ENCODE results near the gene CCDC142.
A peak's percentile ranks its signal among the peaks of the same experiment; 100 is the strongest.

DNA sequence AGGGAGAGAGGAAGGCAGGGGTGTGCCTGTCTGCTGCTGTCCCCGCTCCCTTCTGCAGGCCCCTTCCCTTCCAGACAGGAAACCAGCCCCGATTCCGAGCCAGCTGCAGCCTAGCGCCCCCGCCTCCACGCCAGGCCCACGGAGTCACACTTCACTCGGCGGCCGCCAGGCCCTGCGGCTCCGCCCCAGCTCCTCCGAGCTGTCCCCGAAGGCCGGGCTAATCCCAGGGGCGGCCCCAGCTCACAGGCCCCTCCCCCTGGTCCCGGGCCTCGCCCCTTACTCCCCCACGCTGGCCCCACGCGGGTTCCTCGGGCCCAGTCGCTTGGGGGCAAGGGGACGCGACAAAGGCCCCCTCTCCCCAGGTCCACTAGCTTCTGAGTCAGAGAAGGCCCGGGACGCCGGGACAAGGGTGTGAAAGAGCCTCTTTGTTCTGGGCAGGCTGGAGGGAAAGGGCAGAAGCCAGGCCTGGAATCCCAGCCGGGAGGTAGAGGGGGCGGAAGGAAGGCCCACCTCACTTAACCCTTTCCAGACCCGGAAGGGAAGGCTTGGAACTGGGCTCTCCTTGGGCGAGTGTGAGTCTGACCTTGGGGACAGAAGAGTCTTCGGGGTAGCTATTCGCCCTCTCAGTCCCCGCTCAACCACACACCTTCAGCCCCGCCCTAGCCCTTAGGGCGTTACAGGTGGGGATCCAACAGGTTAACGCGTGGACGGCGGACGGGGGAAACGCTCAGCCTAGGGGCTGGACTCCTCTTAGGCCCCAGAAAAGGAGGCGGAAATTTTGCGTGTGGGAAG lies 42.2 kb downstream of the CCDC142 start:
- TF ChIP-seq, protein P1, sequence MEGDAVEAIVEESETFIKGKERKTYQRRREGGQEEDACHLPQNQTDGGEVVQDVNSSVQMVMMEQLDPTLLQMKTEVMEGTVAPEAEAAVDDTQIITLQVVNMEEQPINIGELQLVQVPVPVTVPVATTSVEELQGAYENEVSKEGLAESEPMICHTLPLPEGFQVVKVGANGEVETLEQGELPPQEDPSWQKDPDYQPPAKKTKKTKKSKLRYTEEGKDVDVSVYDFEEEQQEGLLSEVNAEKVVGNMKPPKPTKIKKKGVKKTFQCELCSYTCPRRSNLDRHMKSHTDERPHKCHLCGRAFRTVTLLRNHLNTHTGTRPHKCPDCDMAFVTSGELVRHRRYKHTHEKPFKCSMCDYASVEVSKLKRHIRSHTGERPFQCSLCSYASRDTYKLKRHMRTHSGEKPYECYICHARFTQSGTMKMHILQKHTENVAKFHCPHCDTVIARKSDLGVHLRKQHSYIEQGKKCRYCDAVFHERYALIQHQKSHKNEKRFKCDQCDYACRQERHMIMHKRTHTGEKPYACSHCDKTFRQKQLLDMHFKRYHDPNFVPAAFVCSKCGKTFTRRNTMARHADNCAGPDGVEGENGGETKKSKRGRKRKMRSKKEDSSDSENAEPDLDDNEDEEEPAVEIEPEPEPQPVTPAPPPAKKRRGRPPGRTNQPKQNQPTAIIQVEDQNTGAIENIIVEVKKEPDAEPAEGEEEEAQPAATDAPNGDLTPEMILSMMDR (IDR thresholded peaks at IDR 0.05), result peak in 2 of 4 experiments; percentile 65 to 66
- peak; percentile 64 for TF ChIP-seq POLR2A (IDR thresholded peaks at IDR 0.05)

Measured in prostate gland (tissue), 2 donors.